Gastroesophageal sphincter (tissue), 4 donors: ENCODE measurements around the gene ANKRD30A. TPM values are rescaled to one million over a fixed set of nuclear protein-coding genes. Genes with fewer than 3 reads are reported as not detected.
"Not testable (repeated sequence)": the region's sequence is repeated elsewhere in the genome, so short reads cannot be mapped to it uniquely, and the experiment has no call there.

ENCODE experiments used
- ATAC-seq: fragments of 150-250 bp; one replicate; pipeline ENCODE4 v1.9.1; 2016; ENCODE audit warnings: mild to moderate bottlenecking, moderate library complexity
- H3K27ac ChIP-seq, 4 donors: fragments of 200-600 bp; sonication (generic) in 3 of 4; 1 replicate in 3 of 4; 2 replicates in 1 of 4; pipeline ENCODE4 v1.5.1; 2016 to 2019
- H3K27me3 ChIP-seq: fragments of 200-600 bp; sonication (generic); one replicate; pipeline ENCODE4 v1.5.1; 2019
- H3K36me3 ChIP-seq, 2 donors: fragments of 200-600 bp; sonication (generic); one replicate each; pipeline ENCODE4 v1.5.1; 2019; ENCODE audit warnings: control low read depth in 1 of 2
- H3K4me1 ChIP-seq, 3 donors: fragments of 200-600 bp; sonication (generic); 1 replicate in 2 of 3; 2 replicates in 1 of 3; pipeline ENCODE4 v1.5.1; 2016 to 2019; ENCODE audit warnings: control low read depth in 2 of 3
- H3K4me3 ChIP-seq, 2 donors: fragments of 200-600 bp; sonication (generic); one replicate each; pipeline ENCODE4 v1.5.1; 2019; ENCODE audit warnings: mild to moderate bottlenecking in 1 of 2, moderate library complexity in 1 of 2
- H3K9me3 ChIP-seq, 3 donors: fragments of 200-600 bp; sonication (generic); one replicate each; pipeline ENCODE4 v1.5.1; 2017 to 2019; ENCODE audit warnings: control low read depth in 2 of 3
- CTCF ChIP-seq, 4 experiments: fragments of 200-600 bp in 2 of 4; fragments of 450-650 bp in 2 of 4; sonication (generic) in 1 of 4; IDR thresholded peaks; one replicate each; pipeline ENCODE4 v1.5.1; 2017 to 2019; ENCODE audit warnings: antibody characterized with exemption in 4 of 4, mild to moderate bottlenecking in 2 of 4, moderate library complexity in 2 of 4
- EP300 ChIP-seq: sonication (generic); formaldehyde crosslinking; IDR thresholded peaks from one replicate; pipeline ENCODE4 v1.6.1; 2017; ENCODE audit warnings: antibody characterized with exemption, mild to moderate bottlenecking
- POLR2A ChIP-seq, 2 donors: fragments of 450-650 bp; IDR thresholded peaks; one replicate each; pipeline ENCODE4 v1.6.1; 2017; ENCODE audit warnings: antibody characterized with exemption in 2 of 2, mild to moderate bottlenecking in 2 of 2, moderate library complexity in 1 of 2
- POLR2AphosphoS5 ChIP-seq: sonication (generic); formaldehyde crosslinking; IDR thresholded peaks from one replicate; pipeline ENCODE4 v1.6.1; 2017; ENCODE audit warnings: antibody characterized with exemption
- WGBS, 2 donors: methylation state at CpG; one replicate each; pipeline ENCODE4 v1.1.5; 2018; ENCODE audit warnings: low coverage in 1 of 2; 5-methylcytosine and 5-hydroxymethylcytosine counted together
- total RNA-seq, 4 donors: library from RNA; depleted of rRNA; stranded (reverse); fragments of >200 nt; gene quantifications; one replicate each; pipeline ENCODE4 v1.1.0, GENCODE V29; 2016

ANKRD30A gene
- total RNA-seq, 4 donors from 2014 or later: not detected

- no peak overlapping the region for H3K4me3 ChIP-seq
- TF ChIP-seq POLR2A (IDR thresholded peaks at IDR 0.05) (no peak), POLR2AphosphoS5 (no peak), EP300 (no peak), CTCF (IDR thresholded peaks at IDR 0.05) (no peak)
- no peak overlapping the region for H3K27ac ChIP-seq
- no peaks in the 10 kb centered on the region for H3K4me1 ChIP-seq
- WGBS, 2 donors: 86% methylated on average over 2 of the region's 2 CpGs; no CpG with 5 or more reads in 1 of the 2 donors
- H3K9me3 ChIP-seq: peaks cover 0 to 11% (median 0%) of the 10 kb centered on the region in 3 donors
- ATAC-seq: no peak
- H3K27me3 ChIP-seq: no peaks in the 10 kb centered on the region
- H3K36me3 ChIP-seq: no peaks in the 10 kb centered on the region
Measured at GRCh38 chr10:37344413-37344812, 219.0 kb downstream of the ANKRD30A start.

- no peaks in the 10 kb centered on the region for H3K36me3 ChIP-seq
- WGBS, 2 donors: 40 to 76% methylated on average over 1 to 3 of the region's 3 CpGs
- no peak for TF ChIP-seq POLR2A (IDR thresholded peaks at IDR 0.05)
- no peak for TF ChIP-seq CTCF (IDR thresholded peaks at IDR 0.05)
- no peak for TF ChIP-seq POLR2AphosphoS5
- TF ChIP-seq EP300: no peak
- peaks cover 0 to 8% (median 0%) of the 10 kb centered on the region in 3 donors for H3K9me3 ChIP-seq
- ATAC-seq: no peak
- H3K27ac ChIP-seq: no peak overlapping the region
- no peak overlapping the region for H3K4me3 ChIP-seq
- H3K27me3 ChIP-seq: no peaks in the 10 kb centered on the region
- H3K4me1 ChIP-seq: no peaks in the 10 kb centered on the region
Measured at GRCh38 chr10:37379991-37380390, 254.6 kb downstream of the ANKRD30A start.

- ATAC-seq: no peak
- Histone ChIP-seq H3K27me3 (no peaks in the 10 kb centered on the region), H3K4me3 (no peak overlapping the region), H3K36me3 (no peaks in the 10 kb centered on the region), H3K9me3 (peaks cover 0 to 8% (median 0%) of the 10 kb centered on the region in 3 donors), H3K4me1 (no peaks in the 10 kb centered on the region), H3K27ac (no peak overlapping the region)
- TF ChIP-seq POLR2A (IDR thresholded peaks at IDR 0.05): no peak
- no peak for TF ChIP-seq CTCF (IDR thresholded peaks at IDR 0.05)
- no peak for TF ChIP-seq EP300
- WGBS, 2 donors: 67 to 76% methylated on average over 3 of the region's 3 CpGs
Measured at GRCh38 chr10:37381271-37381670, 255.9 kb downstream of the ANKRD30A start.

GRCh38 chr10:37384923-37385322, 259.5 kb downstream of the ANKRD30A start:
- TF ChIP-seq POLR2AphosphoS5 (no peak), EP300 (no peak), POLR2A (IDR thresholded peaks at IDR 0.05) (no peak), CTCF (IDR thresholded peaks at IDR 0.05) (no peak)
- Histone ChIP-seq H3K36me3 (no peaks in the 10 kb centered on the region), H3K4me1 (no peaks in the 10 kb centered on the region), H3K9me3 (peaks cover 0 to 8% (median 0%) of the 10 kb centered on the region in 3 donors), H3K27ac (no peak overlapping the region), H3K4me3 (no peak overlapping the region), H3K27me3 (no peaks in the 10 kb centered on the region)
- WGBS, 2 donors: 38 to 100% methylated on average over 2 of the region's 4 CpGs
- no peak for ATAC-seq

- no peak for ATAC-seq
- no peak overlapping the region for H3K27ac ChIP-seq
- H3K27me3 ChIP-seq: no peaks in the 10 kb centered on the region
- TF ChIP-seq POLR2A (IDR thresholded peaks at IDR 0.05) (no peak), EP300 (no peak), CTCF (IDR thresholded peaks at IDR 0.05) (no peak), POLR2AphosphoS5 (no peak)
- H3K4me3 ChIP-seq: no peak overlapping the region
- H3K36me3 ChIP-seq: no peaks in the 10 kb centered on the region
- H3K9me3 ChIP-seq: no peaks in the 10 kb centered on the region
- no peaks in the 10 kb centered on the region for H3K4me1 ChIP-seq
- 86% methylated on average over 3 of the region's 3 CpGs; no CpG with 5 or more reads in 1 of the 2 donors for WGBS, 2 donors
Measured at GRCh38 chr10:37390926-37391325, 265.5 kb downstream of the ANKRD30A start.

GRCh38 chr10:37400774-37401173, 275.4 kb downstream of the ANKRD30A start:
- H3K36me3 ChIP-seq, H3K4me1 ChIP-seq, H3K4me3 ChIP-seq, ATAC-seq, H3K27me3 ChIP-seq, H3K27ac ChIP-seq, H3K9me3 ChIP-seq: not testable (repeated sequence)
- WGBS, 2 donors: 52 to 53% methylated on average over 2 of the region's 2 CpGs
